HEK293 (cell line): Measurements from ENCODE around the gene ANK2.

ENCODE experiments used
- ZNF146 ChIP-seq: fragments of 450-650 bp; formaldehyde crosslinking; IDR thresholded peaks from 2 replicates; pipeline ENCODE4 v1.5.1; 2016; ENCODE audit warnings: missing biosample characterization, missing genetic modification characterization
- ZNF24 ChIP-seq: fragments of 450-650 bp; formaldehyde crosslinking; IDR thresholded peaks from 2 replicates; pipeline ENCODE4 v1.5.1; 2016; ENCODE audit warnings: missing biosample characterization, missing genetic modification characterization

- TF ChIP-seq ZNF24 (tag by site-specific recombination) (no peak), ZNF146 (no peak)
Observed at GRCh38 chr4:113409181-113409580, 359.7 kb downstream of the ANK2 start.
